Measurements from ENCODE around the gene SHBG.

SHBG gene

DNA sequence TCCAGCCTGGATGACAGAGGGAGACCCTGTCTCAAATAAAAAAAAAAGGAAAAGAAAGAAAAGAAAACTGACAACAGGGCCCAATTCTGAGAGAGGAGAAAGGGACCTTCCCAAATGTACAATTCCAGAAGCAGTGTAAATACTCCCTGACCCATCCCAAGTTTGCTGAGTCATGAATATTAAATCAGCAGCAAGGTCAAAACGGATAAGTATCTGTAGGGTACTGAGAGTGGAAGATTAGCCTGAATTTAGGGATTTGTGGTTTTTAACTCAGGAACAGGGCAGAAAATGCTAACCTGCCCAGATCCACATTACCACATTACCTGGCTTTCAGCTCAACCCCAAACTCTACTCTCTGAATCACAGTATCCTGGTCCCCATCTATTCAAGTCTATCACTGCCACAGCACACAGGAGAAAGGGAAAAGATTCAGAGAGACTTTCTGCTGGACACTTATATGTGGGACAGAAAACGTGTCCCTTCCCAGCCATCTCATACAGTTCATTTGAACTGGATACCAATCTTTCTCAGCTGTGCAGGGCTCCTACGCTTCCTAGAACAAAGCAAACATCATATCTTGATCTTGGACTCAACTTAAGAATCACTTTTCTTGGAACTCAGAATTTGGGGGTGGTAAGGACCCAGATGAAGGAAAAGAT, 18.2 kb upstream of the SHBG start:
- no peak for DNase-seq (ENCODE audit: low read depth)
- no peak overlapping the region for H3K4me3 ChIP-seq (ENCODE audit: low read depth, low read length)
- TF ChIP-seq MYC (IDR thresholded peaks at IDR 0.05; ENCODE audit: low read depth, low read length), result no peak
- TF ChIP-seq POLR2A (IDR thresholded peaks at IDR 0.05; ENCODE audit: extremely low read depth, insufficient read length), result no peak
- no peak for TF ChIP-seq MAX (IDR thresholded peaks at IDR 0.05; ENCODE audit: low read depth, low read length)
- no peak for TF ChIP-seq CTCF (IDR thresholded peaks at IDR 0.05; ENCODE audit: low read depth, low read length)

DNA sequence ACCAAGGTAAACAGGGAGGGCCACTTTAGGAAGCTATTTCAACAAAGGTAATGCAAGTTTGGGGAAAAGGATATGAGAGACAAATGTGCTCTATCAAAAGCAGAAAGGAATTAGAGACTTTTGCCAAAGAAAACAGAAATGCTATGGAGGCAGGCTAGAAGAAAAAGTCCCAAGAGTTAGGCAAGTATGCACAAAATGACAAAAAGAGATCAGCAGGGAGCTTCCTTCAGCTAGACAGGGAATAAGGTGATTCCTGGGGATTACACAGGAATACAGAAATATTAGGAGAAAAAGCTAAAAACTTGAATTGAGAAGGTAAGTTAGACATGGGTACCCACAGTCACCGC, 17.7 kb upstream of the SHBG start:
- DNase-seq (ENCODE audit: low read depth), result no peak
- no peak overlapping the region for H3K4me3 ChIP-seq (ENCODE audit: low read depth, low read length)
- TF ChIP-seq CTCF (IDR thresholded peaks at IDR 0.05; ENCODE audit: low read depth, low read length) (no peak), MAX (IDR thresholded peaks at IDR 0.05; ENCODE audit: low read depth, low read length) (no peak)

DNA sequence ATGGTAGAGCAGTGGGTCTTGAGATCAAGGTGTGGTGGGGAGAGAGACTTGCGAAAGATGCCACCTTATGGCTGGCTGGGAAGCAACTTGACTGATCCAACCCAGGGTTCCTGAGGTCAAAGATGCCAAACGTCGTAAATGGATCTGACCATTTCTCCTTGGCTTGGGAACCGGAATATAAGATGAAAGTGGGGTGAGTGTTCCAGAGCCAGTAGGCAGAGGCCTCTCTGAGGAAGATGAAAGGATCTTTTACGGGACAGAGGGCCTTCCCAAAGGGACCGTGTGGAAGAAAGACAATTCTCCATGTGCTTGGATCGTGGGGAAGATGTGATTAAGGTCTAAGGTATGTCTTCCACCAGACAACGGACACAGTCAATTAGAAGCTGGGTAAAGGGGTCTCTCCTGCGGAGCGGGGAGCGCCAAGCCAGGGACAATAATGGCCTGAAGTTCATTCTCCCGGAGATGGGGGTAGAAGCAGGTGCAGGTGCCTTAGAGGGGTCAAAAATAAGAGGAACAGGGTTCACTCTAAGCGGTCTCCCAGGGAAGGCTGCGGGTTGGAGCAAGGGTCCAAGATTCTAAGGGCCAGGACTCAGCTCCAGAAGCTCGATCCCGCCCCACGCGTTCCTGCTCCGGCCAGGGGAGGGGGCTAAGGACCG, 16.0 kb upstream of the SHBG start:
- no peak for DNase-seq (ENCODE audit: low read depth)
- TF ChIP-seq CTCF (IDR thresholded peaks at IDR 0.05; ENCODE audit: low read depth, low read length) (no peak), MYC (IDR thresholded peaks at IDR 0.05; ENCODE audit: low read depth, low read length) (no peak), MAX (IDR thresholded peaks at IDR 0.05; ENCODE audit: low read depth, low read length) (no peak), POLR2A (IDR thresholded peaks at IDR 0.05; ENCODE audit: extremely low read depth, insufficient read length) (no peak)
- H3K4me3 ChIP-seq (ENCODE audit: low read depth, low read length), result peak overlapping the region; percentile 85

DNA sequence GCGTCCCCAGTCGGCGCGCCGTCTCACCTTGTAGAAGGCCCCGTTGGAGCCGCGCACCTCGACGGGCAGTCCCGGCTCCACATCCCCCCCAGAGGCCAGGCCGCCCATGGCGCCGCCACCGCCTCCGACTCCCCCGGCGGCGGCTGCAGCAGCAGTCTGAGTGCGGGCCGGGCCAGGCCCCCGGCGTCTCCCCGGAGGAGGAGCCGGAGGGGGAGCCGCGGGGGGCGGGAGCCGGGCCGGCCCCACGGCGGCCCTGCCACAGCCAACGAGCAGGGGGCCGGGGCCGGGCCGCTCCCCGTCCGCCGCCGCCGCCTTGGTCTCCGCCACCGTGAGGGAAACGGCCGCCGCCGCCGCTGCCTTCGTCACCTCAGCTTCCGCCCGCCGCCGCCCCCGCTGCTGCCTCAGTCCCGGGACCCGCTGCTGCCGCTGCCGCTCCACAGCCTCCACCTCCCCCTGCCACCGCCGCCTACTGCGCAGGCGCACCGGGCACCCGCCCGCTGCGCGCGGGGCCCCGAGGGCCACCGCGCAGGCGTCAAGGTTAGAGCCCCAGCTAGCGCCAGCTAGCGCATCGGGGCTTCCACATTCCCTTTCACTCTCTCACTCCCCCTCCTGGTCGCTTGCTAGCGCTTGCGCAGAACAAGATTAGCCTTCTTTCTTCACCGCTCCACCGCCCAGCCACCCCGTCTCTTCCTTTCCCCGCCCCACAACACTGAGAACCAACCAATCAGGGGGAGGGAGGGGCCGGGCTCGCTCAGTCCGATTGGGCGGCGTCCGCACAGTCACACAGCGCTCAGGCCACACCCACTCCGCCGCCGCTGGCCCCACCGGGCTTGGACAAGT, 15.3 kb upstream of the SHBG start, which contains the start of gene FXR2:
Gene FXR2, minus strand, starts transcription at position 473 of the 840 bp plus-strand sequence. Its CDS starts 365 bp downstream, at position 108.
- TF ChIP-seq CTCF (IDR thresholded peaks at IDR 0.05; ENCODE audit: low read depth, low read length) (peak; percentile 50), POLR2A (IDR thresholded peaks at IDR 0.05; ENCODE audit: extremely low read depth, insufficient read length) (peak; percentile 57), MAX (IDR thresholded peaks at IDR 0.05; ENCODE audit: low read depth, low read length) (peak; percentile 38; the same call in 1 of the 2 replicates), MYC (IDR thresholded peaks at IDR 0.05; ENCODE audit: low read depth, low read length) (0 out of 2 replicates have a peak, but pooled peaks have one; percentile 27)
- H3K4me3 ChIP-seq (ENCODE audit: low read depth, low read length), result peak within 1 kb of the TSS; percentile 85
- DNase-seq (ENCODE audit: low read depth), result peak; percentile 98

- peak overlapping the region; percentile 42 for H3K4me3 ChIP-seq (ENCODE audit: low read depth, low read length)
- no peak for TF ChIP-seq MAX (IDR thresholded peaks at IDR 0.05; ENCODE audit: low read depth, low read length)
- TF ChIP-seq MYC (IDR thresholded peaks at IDR 0.05; ENCODE audit: low read depth, low read length), result no peak
- peak; percentile 21 for TF ChIP-seq POLR2A (IDR thresholded peaks at IDR 0.05; ENCODE audit: extremely low read depth, insufficient read length)
- TF ChIP-seq CTCF (IDR thresholded peaks at IDR 0.05; ENCODE audit: low read depth, low read length), result no peak
- no peak for DNase-seq (ENCODE audit: low read depth)
Measured at GRCh38 chr17:7615265-7615747, 14.6 kb upstream of the SHBG start.
